HG03103 (cell line): Measurements from ENCODE around the gene CERS1.

Experiments
- ATAC-seq: cut with Tn5 transposase; IDR thresholded peaks from one replicate; pipeline ENCODE4 v1.9.1; 2021; ENCODE audit warnings: low read depth; ENCODE audit not compliant: unreplicated experiment

Gene CERS1

DNA sequence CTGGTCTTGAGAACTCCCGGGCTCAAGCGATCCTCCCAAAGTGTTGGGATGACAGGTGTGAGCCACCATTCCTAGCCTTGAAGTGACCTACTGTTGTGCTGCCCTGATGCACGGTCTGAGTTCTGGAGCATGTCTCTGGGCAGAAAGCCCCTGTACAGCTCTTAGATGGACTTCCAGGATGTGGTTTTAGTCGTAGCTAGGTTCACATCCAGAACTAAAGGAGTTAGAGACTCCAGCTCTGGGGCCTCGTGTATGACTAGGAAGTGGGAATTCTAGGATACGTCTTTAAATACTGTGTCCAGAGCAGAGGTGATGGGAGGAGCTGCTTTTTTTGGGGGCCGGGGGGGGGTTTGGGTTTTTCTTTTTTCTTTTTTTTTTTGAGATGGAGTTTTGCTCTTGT, 52.0 kb downstream of the CERS1 start:
- no peak for ATAC-seq

DNA sequence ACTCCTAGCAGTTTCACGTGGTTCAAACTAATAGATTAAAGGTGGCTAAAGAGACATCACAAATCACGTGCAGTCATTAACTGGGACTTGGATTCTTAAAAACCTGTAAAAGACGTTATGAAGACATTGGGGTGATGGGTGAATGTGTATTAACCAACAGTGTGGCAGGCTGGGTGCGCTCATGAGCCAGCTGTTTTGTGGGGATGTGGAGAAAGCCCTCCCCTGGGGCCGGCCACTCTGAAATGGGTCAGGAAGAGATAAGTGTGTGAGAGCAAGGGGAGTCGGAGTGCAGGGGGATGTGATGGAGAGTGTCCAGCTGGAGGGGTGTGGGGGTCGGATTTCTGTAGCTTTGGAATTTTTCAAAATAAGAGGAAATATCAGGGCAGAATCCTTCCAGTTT, 53.8 kb downstream of the CERS1 start:
- ATAC-seq, result no peak

DNA sequence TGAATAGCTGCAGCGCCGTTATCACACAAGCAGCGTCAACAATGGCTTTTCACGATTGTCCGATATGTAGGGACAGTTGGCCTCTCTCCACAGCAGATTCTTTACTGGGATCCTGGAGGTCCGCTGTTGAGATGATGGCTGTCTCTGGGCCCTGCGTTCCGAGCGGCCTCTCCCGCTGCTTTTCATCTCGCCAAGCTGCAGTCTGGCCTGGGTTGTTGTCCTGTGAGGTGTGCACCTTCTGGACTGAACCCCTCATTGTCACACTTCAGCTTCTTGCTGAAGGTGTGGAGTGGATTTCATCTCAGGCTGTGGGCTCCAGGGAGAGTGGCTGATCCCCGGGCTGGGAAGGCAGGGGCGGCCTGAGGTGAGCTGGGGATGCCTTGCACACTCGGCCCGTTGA, 54.6 kb downstream of the CERS1 start:
- ATAC-seq, result no peak

DNA sequence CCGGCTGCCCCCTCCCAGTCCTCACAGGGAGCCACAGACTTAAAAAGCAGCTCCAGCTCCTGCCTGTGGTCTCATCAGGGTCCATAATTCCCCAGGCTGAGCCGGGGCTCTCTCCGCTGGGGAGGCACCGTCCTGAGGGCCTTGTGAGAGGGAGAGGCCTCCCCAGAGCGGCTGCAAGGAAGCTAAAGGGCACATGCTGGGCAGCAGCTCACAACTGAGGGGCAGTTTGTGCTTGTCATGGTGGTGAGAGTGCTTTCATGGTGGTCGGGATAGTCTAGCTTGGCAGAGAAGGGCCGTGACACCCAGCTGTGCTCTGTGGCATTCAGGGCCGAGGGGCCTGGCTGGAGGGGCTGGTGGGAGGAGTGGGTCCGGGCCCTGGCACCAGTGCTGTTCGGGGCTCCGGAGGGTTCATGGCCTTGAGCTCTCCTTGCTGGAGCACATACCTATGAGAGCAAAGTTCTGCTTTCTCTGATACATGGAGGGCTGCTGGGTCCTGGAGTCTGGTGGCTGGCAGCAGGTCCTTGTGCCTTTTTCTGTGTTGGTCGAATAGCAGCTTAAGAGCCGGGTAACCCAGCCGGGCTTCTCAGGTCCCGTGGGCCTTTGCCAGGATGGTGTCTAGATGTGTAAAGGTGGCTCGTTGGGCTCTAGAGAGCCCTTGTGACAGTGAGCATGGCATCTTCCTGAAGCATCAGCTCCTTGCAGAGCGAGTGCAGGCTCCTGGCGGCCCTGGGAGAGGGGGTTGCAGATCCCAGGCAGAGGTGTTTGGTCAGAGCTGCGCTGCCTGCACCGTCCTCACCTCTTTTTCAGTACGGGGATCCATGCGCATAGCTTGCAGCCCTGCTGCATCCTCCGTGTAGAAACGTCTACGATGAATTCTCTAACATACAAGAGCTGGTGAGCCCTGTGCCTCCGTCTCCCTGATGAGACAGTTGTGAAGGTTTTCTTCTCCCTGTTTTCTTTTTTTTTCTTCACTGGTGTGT, 55.4 kb downstream of the CERS1 start:
- ATAC-seq, result no peak

DNA sequence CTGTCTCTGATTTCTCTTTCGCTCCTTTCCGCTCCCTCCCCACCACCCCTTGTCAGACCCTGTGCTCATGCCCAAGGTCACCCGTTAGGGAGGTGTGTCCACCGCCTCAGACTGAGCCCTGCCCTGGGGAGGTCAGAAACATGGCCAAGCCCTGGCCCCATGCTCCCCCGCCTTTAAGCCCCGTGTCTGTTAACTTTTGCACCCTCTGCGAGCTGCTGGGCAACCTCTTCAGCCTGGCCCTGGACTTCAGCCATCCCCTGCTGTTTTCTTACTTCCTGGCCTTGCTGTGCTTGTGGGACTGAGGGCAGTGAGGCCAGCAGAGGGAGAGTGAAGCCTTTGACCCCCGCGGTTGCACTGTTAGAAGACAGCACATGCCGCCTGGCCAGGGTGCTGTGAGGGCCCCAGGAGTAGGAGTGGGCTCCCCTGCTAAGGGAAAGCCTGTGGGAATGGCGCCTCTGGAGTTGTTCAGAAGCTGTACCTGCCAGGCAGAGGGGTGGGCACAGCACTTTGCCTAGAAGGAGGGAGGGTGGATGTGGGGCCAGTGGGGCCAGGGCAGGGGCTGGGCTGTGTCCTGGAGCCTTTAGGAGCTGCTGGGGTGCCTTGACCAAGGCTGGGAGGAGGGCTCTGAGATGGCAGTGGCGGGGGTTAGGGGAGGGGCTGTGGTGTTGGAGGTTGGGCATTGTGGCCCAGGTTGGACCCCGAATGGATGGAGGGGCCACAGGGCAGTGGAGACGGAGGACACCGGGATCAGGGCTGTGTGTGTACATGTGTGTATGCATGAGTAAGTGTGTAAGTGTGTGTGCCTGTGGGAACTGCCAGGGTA, 56.3 kb downstream of the CERS1 start:
- no peak for ATAC-seq

DNA sequence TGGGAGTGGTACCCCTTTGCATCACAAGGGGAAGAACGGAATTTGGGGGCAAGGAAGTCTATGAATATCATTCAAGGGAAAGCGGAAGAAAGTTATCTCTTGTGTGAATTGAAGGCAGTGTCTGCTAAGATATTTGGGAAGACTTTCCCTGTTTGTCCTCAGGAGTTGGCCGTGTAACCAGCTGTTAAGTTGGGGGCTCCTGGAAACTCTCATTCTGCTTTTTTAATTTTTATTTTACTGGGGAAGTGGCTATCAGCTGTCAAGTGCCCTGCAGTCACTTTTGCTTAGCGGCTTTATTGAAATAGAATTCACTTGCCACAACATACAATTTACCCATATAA, 61.3 kb downstream of the CERS1 start:
- no peak for ATAC-seq

DNA sequence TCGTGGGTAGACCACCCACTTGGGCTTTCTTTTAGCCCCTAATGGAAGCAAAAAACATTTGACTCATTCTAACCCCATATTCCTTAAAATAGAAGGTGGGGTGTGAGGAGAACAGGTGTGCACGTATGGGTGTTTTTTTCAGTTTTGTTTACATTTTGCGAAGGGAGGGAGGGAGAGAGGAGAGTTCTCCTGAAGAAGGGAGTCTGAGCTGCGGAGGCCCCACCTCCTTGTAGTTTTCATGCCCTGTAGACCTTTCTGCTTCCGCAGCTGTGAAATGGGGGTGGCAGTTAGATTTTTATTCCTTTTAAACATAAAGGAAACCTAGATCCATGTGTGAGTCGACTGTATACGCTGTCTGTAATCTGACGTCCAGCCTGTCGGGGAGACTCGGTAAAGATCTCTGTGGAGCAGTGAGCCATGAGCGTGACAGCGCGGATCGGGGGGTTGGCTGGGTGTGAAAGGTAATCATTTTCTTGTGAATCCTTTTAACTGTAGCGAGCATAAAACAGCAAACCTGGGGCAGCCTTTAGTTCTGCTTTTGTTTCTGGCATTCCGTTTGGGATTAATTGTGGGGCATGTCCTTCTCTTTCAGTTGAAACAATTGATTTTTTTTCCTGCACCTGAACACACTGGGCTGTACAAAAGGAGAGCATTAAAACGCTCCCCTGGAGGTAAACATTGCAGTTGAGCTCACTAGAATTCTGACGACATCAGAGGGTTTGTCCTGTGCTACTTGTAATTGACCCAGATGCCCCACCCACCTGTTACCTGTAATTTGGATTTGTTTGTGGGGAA, 61.9 kb downstream of the CERS1 start:
- no peak for ATAC-seq

DNA sequence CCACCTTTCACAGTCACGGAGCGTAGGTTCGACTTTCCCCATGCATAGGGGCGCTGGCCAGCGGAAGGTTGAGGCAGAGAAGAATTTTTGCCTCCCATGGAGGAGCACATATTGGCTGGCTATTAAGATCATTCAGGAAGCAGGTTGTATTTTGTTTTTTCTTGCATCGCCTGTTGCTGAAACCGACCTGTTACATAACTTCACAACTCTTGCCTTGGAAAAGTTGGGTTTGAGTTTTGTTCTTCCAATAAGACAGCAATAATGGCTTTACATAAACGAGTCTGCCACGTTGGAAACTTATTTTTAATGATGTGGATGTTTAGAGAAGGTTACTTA, 62.8 kb downstream of the CERS1 start:
- no peak for ATAC-seq

DNA sequence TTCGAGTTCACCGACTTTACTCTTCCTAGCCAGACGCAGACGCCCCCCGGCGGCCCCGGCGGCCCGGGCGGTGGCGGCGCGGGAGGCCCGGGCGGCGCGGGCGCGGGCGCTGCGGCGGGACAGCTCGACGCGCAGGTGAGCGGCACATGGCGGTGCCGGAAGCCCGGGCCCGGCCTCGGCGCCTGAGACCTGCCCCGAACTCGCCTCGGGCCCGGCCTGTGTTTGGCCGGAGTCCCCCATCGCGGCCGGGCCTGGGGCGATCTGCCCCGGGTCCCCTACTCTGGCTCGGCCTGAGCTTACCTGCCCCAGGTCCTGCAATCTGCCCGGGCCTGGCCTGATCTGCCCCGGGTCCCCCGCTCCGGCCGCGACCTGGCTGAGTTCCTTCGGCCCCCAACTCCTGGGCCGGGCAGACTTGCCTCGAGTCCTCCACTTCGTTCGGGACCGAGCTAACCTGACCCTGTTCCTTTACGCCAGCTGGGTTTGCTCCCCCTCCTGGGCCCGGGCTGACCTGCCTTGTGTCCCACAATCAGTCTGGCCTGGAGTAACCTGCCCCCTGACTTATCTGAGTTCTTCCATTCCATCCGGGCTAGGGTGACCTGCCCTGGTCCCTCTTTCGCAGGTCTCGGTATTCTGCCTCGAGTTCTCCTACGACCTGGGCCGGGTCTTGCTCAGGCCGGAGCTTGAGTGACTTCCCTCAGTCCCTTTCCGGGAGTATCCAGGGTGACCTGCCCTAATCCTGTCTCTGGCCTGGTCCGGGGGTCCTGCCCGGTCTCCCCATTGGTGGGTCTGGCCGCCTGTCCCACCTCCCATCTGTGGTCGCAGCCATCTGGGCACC, 63.4 kb downstream of the CERS1 start:
- ATAC-seq, result peak; percentile 33

DNA sequence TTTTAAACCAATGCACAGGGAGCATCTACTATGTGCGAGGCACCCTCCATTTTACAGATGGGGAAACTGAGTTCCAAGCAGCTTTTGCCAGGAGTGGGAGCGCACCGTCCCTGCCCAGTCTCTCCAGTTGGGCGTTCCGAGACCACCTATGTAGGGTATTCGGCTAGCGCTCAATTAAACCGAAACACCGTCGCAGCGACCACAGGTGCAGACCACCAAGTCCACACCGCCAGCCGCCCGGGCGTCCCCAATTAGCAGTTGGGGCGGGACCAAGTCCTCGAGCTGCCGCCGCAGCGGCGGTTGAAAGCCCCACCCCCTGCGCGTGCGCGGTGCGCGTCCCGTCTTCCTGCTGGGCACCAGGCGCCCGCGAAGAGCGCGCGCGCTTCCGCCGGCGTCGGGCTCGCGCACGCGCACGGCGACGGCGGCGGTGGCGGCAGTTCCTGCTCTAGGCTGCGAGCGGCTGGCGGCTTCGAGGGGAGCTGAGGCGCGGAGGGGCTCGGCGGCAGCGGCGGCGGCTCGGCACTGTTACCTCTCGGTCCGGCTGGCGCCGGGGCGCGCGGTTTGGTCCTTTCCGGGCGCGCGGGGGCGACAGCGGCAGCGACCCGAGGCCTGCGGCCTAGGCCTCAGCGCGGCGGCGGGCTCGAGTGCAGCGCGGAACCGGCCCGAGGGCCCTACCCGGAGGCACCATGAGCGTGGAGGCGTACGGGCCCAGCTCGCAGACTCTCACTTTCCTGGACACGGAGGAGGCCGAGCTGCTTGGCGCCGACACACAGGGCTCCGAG, 64.2 kb downstream of the CERS1 start, which contains the start of gene UPF1:
Gene UPF1, plus strand, starts transcription at position 436 of the 782 bp plus-strand sequence. Its CDS starts 251 bp downstream, at position 687.
- ATAC-seq, result peak; percentile 69

DNA sequence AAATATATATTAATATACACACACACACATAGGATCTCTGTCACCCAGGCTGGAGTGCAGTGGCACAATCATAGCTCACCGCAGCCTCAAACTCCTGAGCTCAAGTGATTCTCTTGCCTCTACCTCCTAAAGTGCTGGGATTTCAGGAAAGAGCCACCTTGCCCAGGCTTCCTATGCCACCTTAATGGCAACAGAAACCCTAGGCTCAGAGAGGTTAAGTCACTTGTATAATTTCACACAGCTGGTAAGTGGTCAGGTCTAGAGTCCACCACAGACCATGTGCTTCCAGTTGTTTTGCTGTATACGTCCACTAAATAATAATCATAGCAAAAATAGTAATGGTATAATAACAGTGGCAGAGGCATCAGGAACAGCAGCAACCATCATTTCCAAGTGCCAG, 65.5 kb downstream of the CERS1 start:
- ATAC-seq, result no peak

DNA sequence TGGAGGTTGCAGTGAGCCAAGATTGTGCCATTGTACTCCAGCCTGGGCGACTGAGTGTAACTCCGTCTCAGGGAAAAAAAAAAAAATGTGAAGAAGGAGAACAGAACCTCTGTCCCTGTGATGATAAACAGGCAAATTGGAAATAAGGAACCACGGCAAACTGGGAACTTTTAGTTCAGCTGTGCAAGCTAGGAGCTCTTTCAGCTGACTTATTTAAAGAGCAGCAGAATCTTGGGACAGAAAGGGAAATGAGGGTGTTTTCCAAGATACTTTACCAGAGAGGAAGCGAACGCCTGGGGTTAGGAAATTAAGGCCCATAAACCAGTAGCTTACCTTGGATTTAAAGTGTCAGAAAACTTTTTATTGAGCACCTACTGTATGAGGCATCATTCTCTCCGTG, 67.2 kb downstream of the CERS1 start:
- ATAC-seq, result no peak
